Measurements from ENCODE around the gene XDH.

- no peak for TF ChIP-seq CTCF (IDR thresholded peaks at IDR 0.05; ENCODE audit: low read length)
- no peak for TF ChIP-seq EZH2 (IDR thresholded peaks at IDR 0.05; ENCODE audit: borderline replicate concordance, low read length)
These were observed 13.0 kb downstream of the XDH start for GRCh38 chr2:31401580-31401979.
